GM21529 (cell line): Measurements from ENCODE around the gene HSPA12B.

ENCODE experiments used
- ATAC-seq: cut with Tn5 transposase; IDR thresholded peaks from one replicate; pipeline ENCODE4 v1.9.1; 2021; ENCODE audit not compliant: unreplicated experiment

HSPA12B gene

DNA sequence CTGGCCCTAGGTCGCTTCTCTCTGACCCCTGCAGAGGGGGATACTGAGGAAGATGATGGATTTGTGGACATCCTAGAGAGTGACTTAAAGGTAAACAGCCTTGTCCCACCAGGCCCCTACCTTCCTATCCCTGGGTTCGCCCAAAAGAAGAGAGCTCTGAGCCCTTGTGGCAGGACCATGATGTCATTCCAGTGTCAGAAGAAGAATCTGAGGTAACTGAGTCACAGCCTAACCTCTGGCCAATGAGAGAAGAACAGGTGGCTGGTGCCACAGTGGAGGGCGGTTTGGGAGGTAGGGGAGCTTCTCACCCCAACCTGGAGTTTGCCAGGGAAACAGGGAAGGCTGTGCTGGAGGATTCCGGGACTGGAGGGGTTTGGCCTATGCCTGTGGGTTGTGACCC lies 68.8 kb downstream of the HSPA12B start:
- no peak for ATAC-seq

DNA sequence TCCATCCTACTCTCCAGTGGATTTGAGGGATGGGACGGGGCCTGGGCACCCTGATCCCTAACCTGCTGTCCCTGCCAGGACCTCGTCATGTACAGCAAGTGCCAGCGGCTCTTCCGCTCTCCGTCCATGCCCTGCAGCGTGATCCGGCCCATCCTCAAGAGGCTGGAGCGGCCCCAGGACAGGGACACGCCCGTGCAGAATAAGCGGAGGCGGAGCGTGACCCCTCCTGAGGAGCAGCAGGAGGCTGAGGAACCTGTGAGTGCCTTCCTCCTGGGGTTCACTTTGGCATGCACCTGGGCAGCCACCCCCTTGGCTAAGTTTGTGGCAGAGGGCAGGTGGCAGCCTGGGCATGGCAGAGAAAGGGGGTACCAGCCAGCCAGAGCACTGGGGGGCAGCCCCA lies 69.4 kb downstream of the HSPA12B start:
- ATAC-seq, result no peak
